RKO (cell line): ENCODE results near the gene TRAF3IP3.
"Not testable (repeated sequence)": the region's sequence is repeated elsewhere in the genome, so short reads cannot be mapped to it uniquely, and the experiment has no call there.

Experiments used
- DNase-seq: peaks from one replicate; pipeline ENCODE4 v3.0.0-alpha.2; 2016; ENCODE audit warnings: low spot score

Gene TRAF3IP3

GRCh38 chr1:209768354-209768774 is 12.5 kb downstream of the TRAF3IP3 start:
- DNase-seq = no peak

- peak; percentile 26 for DNase-seq
Measured at GRCh38 chr1:209769171-209769904, 13.5 kb downstream of the TRAF3IP3 start.

- DNase-seq = peak; percentile 23
Measured at GRCh38 chr1:209769971-209770370, 14.1 kb downstream of the TRAF3IP3 start.

DNA sequence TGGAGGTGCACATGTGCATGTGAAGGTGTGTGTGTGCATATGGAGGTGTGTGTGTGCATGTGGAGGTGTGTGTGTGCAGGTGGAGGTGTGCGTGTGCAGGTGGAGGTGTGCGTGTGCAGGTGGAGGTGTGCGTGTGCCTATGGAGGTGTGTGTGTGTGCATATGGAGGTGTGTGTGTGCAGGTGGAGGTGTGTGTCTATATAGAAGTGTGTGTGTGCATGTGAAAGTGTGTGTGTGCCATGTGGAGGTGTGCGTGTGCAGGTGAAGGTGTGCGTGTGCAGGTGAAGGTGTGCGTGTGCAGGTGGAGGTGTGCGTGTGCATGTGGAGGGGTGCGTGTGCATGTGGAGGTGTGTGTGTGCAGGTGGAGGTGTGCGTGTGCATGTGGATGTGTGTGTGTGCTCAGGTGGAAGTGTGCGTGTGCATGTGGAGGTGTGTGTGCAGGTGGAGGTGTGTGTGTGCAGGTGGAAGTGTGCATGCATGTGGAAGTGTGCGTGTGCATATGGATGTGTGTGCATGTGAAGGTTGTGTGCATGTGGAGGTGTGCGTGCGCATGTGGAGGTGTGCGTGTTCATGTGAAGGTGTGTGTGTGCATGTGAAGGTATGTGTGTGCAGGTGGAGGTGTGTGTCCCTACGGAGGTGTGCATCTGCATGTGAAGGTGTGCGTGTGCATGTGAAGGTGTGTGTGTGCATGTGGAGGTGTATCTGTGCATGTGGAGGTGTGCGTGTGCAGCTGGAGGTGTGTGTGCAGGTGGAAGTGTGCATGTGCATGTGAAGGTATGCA is 15.0 kb downstream of the TRAF3IP3 start:
- no peak for DNase-seq

DNA sequence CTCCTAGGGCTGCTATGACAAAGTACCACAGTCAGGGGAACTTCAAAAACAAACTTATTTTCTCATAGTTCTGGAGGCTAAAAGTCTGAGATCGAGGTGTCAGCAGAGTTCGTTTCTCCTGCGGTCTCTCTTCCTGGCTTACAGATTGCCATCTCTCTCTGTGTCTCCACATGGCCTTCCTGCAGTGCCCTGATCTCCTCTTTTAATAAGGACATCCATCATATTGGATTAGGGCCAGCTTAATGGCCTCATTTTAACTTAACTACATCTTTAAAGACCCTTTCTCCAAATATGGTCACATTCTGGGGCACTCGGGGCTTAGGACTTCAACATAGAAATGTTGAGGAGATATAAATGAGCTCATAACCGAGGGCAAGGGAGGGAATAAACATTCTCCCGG is 16.3 kb downstream of the TRAF3IP3 start:
- DNase-seq = no peak

- no peak for DNase-seq
Measured at GRCh38 chr1:209774592-209774991, 18.7 kb downstream of the TRAF3IP3 start.

DNA sequence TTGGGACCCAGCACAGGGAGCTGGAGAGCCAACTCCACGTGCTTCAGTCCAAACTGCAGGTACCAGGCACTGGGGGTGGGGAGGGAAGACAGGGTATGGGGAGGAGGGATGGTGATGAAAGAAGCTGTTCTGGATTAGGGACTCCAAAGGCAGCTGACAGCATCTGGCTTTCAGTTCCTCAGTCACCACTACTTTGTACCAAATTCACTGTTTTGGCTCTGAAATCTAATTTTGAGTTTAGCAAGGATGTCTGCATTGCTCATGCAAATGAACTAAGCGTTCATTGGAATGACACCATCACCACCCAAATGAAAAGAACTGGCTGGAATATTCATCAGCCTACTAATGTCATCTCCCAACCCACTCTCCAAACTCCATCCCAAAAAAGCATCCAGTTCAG is 19.8 kb downstream of the TRAF3IP3 start:
- DNase-seq = no peak

GRCh38 chr1:209777587-209777986 is 21.7 kb downstream of the TRAF3IP3 start:
- DNase-seq = no peak

GRCh38 chr1:209778102-209778501 is 22.2 kb downstream of the TRAF3IP3 start:
- no peak for DNase-seq

DNA sequence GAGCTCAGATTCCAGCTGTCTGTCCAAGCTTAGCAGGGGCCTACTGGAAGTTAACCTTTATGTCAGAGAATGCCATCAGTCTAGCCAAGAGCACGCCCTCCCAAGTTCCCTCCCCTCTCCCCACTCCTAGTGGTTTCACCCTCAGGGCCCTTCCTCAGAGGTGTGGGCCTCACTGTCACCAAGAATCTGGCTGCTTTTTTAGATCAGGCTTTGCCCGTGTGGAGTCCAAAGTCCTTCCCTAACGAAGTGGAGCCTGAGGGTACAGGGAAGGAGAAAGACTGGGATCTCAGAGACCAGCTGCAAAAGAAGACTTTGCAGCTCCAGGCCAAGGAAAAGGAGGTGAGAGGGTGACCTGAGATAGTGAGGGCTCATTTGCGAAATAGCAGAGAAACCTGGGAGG is 24.4 kb downstream of the TRAF3IP3 start:
- no peak for DNase-seq

DNA sequence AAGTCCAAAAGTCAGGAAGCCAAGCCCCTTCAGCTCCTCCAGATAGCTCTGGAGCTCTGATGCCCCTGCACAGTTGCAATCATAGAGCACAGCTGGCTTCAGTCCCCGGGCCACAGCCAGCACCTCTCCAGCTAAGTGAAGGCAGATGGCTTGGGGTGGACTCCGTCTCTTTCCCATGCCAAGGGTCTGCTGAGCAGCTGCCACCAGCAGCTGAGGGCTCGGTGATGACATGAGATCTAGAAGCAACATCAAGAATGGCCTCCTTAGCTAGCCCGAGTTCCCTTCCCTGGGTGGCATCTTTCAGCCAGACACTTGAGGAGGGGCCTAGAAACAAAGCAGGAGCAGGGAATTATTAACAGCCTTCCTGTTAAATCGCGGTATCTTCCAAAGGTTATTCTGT is 27.5 kb downstream of the TRAF3IP3 start:
- DNase-seq = no peak

GRCh38 chr1:209784265-209785169 is 28.7 kb downstream of the TRAF3IP3 start, which contains the start of gene C1orf74:
TSS of gene C1orf74 (minus strand) at chr1:209784559. CDS start at chr1:209783634, 925 bp downstream.
- DNase-seq = peak; percentile 98

DNA sequence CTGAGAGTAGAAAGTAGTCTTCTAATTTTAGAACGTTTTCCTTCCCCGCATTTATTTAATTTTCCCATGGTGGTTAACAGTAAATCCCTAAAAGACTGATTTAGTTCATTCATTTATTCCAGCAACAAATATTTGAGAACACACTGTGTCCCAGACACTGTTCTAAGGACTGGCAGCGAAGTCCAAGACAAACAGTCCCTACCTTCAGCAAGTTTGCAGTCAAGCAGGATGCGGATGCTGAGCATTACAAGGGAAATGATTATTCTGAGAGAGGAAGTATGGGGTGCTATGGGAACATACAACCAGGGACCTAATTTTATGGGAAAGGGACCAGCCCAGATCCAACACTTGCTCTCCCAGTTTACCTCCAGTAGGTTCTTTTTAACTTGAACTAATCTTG is 29.7 kb downstream of the TRAF3IP3 start:
- no peak for DNase-seq

- DNase-seq = no peak
Measured at GRCh38 chr1:209786146-209786545, 30.3 kb downstream of the TRAF3IP3 start.

- DNase-seq = no peak
Measured at GRCh38 chr1:209787551-209787950, 31.7 kb downstream of the TRAF3IP3 start.

- DNase-seq = no peak
Measured at GRCh38 chr1:209789245-209789644, 33.4 kb downstream of the TRAF3IP3 start.

GRCh38 chr1:209790286-209791193 is 34.7 kb downstream of the TRAF3IP3 start:
- DNase-seq = no peak

DNA sequence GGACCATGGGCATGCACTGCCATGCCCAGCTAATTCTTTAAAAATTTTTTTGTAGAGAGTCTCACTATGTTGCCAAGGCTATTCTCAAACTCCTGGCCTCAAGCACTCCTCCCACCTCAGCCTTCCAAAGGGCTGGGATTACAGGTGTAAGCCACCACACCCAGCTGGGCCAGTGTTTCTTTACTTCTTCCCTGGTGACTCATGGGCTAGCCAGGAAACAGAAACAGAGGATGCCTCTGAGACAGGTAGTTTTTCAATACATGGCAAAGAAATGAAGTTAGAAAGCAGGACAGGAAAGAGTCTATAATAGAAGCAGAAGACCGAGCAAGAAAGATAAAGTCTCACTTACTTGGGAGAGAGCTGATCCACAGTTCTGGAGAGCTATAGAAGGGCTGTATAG is 36.1 kb downstream of the TRAF3IP3 start:
- DNase-seq = no peak

- not testable (repeated sequence) for DNase-seq
Measured at GRCh38 chr1:209793711-209794110, 37.9 kb downstream of the TRAF3IP3 start.

DNA sequence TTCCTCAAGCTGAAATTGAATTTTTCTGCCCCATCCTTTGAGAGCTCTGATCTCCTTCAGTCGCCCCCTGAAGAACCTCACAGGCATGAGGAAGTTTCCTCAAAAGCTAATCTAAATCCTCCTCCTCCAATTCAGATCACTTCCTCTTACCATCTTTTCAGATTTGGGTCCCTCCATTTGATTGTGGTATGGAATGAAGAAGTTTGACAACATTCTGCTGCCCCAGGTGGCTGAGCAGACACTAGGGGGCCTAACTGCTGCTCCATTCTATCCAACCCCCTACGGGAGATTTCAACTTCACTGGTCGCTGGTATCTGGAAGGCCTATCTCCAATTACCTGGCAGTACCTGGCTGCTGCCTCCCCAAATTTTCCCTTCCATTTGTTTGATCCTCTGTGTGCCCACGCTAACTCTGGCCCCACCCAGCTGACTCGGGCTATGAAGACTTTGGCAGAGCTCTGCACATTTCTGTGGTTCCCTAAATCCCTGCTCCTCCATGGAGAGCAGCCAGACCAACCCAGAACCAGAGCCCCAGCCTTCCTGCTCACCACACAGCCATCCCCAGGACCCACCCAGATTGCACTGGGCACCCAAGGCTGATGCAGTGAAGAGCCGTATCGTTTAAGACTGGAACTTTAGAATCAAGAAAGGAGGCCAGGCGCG is 42.3 kb downstream of the TRAF3IP3 start:
- DNase-seq = no peak
